HepG2 (cell line): ENCODE results near the gene GPR55. TPM values are rescaled to one million over a fixed set of nuclear protein-coding genes. Genes with fewer than 3 reads are reported as not detected.

Experiments used
- ATAC-seq: fragments of 200-7000 bp; cut with Tn5 transposase; 3 replicates; pipeline ENCODE4 v1.9.1; 2020; ENCODE audit warnings: mild to moderate bottlenecking, moderate library complexity
- BruUV-seq: library from RNA; stranded (reverse); fragments of 400-500 nt; replicated peaks from 2 replicates; lab custom pipeline; 2021; lab: Mats Ljungman, UMichigan
- CTCF ChIA-PET: fragments of 300-600 bp; formaldehyde crosslinking; extraction: SDS; loops from one replicate; lab custom pipeline; 2021; ENCODE audit warnings: low total read pairs, inconsistent platforms, low intra/inter-chr PET ratio; lab: Yijun Ruan, JAX
- POLR2A ChIA-PET: fragments of 350-600 bp; sonication (Branson Sonifier 250); formaldehyde crosslinking; loops from one replicate; lab custom pipeline; 2020; ENCODE audit warnings: antibody characterized with exemption, inconsistent platforms; lab: Yijun Ruan, JAX
- DNase-seq: peaks from one replicate; pipeline ENCODE4 v3.0.0-alpha.2; 2015; ENCODE audit warnings: low spot score
- FAIRE-seq: peaks from 3 replicates; lab custom pipeline; 2011; peaks lifted over from hg19 to GRCh38; lab: Jason Lieb, UNC
- H2AFZ ChIP-seq: one replicate; pipeline ENCODE4 v1.6.1; 2011; ENCODE audit warnings: low read length, inconsistent platforms
- H3K27ac ChIP-seq: fragments of 300-600 bp; 3 replicates; pipeline ENCODE4 v1.8.0; 2011; ENCODE audit warnings: mixed run types, mild to moderate bottlenecking, mixed read lengths, low read length, inconsistent platforms; ENCODE audit not compliant: insufficient read depth; ENCODE audit errors: extremely low read length
- H3K27me3 ChIP-seq, 2 experiments: fragments of 200-600 bp in 1 of 2; 2 replicates in 1 of 2; 3 replicates in 1 of 2; pipeline versions ENCODE4 v1.6.0 to v1.8.0; 2011; ENCODE audit warnings: low read length in 2 of 2, mild to moderate bottlenecking in 2 of 2, moderate library complexity in 2 of 2, inconsistent platforms in 1 of 2; ENCODE audit not compliant: insufficient read depth in 2 of 2, control insufficient read depth in 1 of 2
- H3K36me3 ChIP-seq, 2 experiments: fragments of 200-600 bp in 1 of 2; replicated peaks in 1 of 2; 2 replicates in 1 of 2; 3 replicates in 1 of 2; pipeline versions ENCODE4 v1.5.1 to v1.8.0; 2011; ENCODE audit warnings: low read length in 2 of 2, inconsistent platforms in 1 of 2; ENCODE audit not compliant: insufficient read depth in 2 of 2, control insufficient read depth in 1 of 2
- H3K4me1 ChIP-seq: 2 replicates; pipeline ENCODE4 v1.5.1; 2012; ENCODE audit warnings: low read length, inconsistent platforms; ENCODE audit not compliant: insufficient read depth
- H3K4me2 ChIP-seq: 2 replicates; pipeline ENCODE4 v1.6.0; 2011; ENCODE audit warnings: low read depth, low read length, inconsistent platforms
- H3K4me3 ChIP-seq, 3 experiments: fragments of 200-600 bp in 1 of 3; sonication (generic), shearing (Covaris generic) in 1 of 3; replicated peaks in 1 of 3; 2 replicates each; pipeline ENCODE4 v1.5.1; 2011 to 2016; ENCODE audit warnings: low read length in 3 of 3, inconsistent platforms in 2 of 3, low read depth in 2 of 3, mild to moderate bottlenecking in 2 of 3, control low read depth in 1 of 3, mixed read lengths in 1 of 3; ENCODE audit not compliant: insufficient read depth in 1 of 3
- H3K79me2 ChIP-seq: one replicate; pipeline ENCODE4 v1.6.1; 2011; ENCODE audit warnings: low read length, inconsistent platforms; ENCODE audit not compliant: insufficient read depth
- H3K9ac ChIP-seq: 2 replicates; pipeline ENCODE4 v1.6.0; 2011; ENCODE audit warnings: mild to moderate bottlenecking, low read depth, low read length, inconsistent platforms; ENCODE audit not compliant: insufficient read depth
- H3K9me3 ChIP-seq: 2 replicates; pipeline ENCODE4 v1.5.1; 2012; ENCODE audit warnings: mild to moderate bottlenecking, low read length
- H4K20me1 ChIP-seq: 2 replicates; pipeline ENCODE4 v1.6.0; 2011; ENCODE audit warnings: inconsistent platforms, mild to moderate bottlenecking, low read length, moderate library complexity; ENCODE audit not compliant: insufficient read depth
- CENPX ChIP-seq: sonication (generic); formaldehyde crosslinking; IDR thresholded peaks from 2 replicates; pipeline ENCODE4 v1.9.0; 2021; ENCODE audit warnings: mild to moderate bottlenecking, missing genetic modification reagents, moderate library complexity
- IRX3 ChIP-seq: sonication (generic); formaldehyde crosslinking; IDR thresholded peaks from 2 replicates; pipeline ENCODE4 v1.8.1; 2023; ENCODE audit warnings: mild to moderate bottlenecking, low read depth, missing genetic modification reagents, borderline replicate concordance
- NCOA1 ChIP-seq: sonication (generic); formaldehyde crosslinking; IDR thresholded peaks from 2 replicates; pipeline ENCODE4 v1.9.0; 2021; ENCODE audit warnings: missing genetic modification reagents
- REL ChIP-seq: sonication (generic); formaldehyde crosslinking; conservative IDR thresholded peaks from 2 replicates; pipeline ENCODE4 v1.8.0; 2022; ENCODE audit warnings: mild to moderate bottlenecking, missing genetic modification reagents, moderate library complexity
- SNAPC2 ChIP-seq: sonication (generic); formaldehyde crosslinking; IDR thresholded peaks from 2 replicates; pipeline ENCODE4 v1.8.1; 2022; ENCODE audit warnings: mild to moderate bottlenecking, missing genetic modification reagents
- SOX6 ChIP-seq, 2 experiments: fragments of 450-650 bp in 1 of 2; sonication (generic) in 1 of 2; formaldehyde crosslinking in 1 of 2; IDR thresholded peaks; 2 replicates each; pipeline versions ENCODE4 v1.4.0 to v1.6.1; 2017 to 2020; ENCODE audit warnings: antibody characterized with exemption in 1 of 2, mild to moderate bottlenecking in 1 of 2, missing genetic modification reagents in 1 of 2
- ZFP36 ChIP-seq: fragments of 150-350 bp; IDR thresholded peaks from 2 replicates; pipeline ENCODE4 v1.6.1; 2018; ENCODE audit warnings: borderline replicate concordance, low read length, low read depth; ENCODE audit not compliant: partially characterized antibody
- ZKSCAN1 ChIP-seq: fragments of 150-350 bp; IDR thresholded peaks from 2 replicates; pipeline ENCODE4 v1.6.1; 2014; ENCODE audit warnings: low read length
- ZNF224 ChIP-seq: sonication (generic); formaldehyde crosslinking; IDR thresholded peaks from 2 replicates; pipeline ENCODE4 v1.5.0; 2020; ENCODE audit warnings: mild to moderate bottlenecking, missing genetic modification reagents
- ZNF766 ChIP-seq: sonication (generic); formaldehyde crosslinking; IDR thresholded peaks from 2 replicates; pipeline ENCODE4 v1.5.0; 2020; ENCODE audit warnings: missing genetic modification reagents, borderline replicate concordance
- WGBS: methylation state at CpG from one replicate; pipeline ENCODE4 v1.1.6; 2017; ENCODE audit warnings: low lambda C conversion rate; 5-methylcytosine and 5-hydroxymethylcytosine counted together
- in situ Hi-C: cut with HindIII; loops from 2 replicates; pipeline ENCODE4 v1.10.0; 2017; ENCODE audit warnings: low pct_unique_long_range_greater_than_20kb; ENCODE audit not compliant: extremely low pct_ligation_motif_present
- intact Hi-C: fragments of 100-400 bp; cut with micrococcal nuclease; formaldehyde crosslinking; loops from one replicate; pipeline ENCODE4 v1.10.0; 2022; ENCODE audit not compliant: unreplicated experiment
- polyA plus RNA-seq, 8 experiments: library from polyadenylated mRNA; depleted of rRNA in 3 of 8; stranded (reverse) in 7 of 8; unstranded in 1 of 8; fragments of >200 nt; fragmentation: Illumina TruSeq in 4 of 8; extraction: Trizol in 4 of 8; gene quantifications; 2 replicates each; pipeline versions ENCODE4 v1.2.1 to v1.2.3, GENCODE V29; 2011 to 2016; ENCODE audit warnings: low read depth in 4 of 8, missing spikeins in 1 of 8, mixed read lengths in 1 of 8; ENCODE audit not compliant: insufficient read depth in 1 of 8
- total RNA-seq, 5 experiments: library from RNA; depleted of rRNA; stranded (reverse); fragments of >200 nt; fragmentation: Illumina TruSeq; extraction: Trizol; gene quantifications; 2 replicates each; pipeline ENCODE4 v1.2.3, GENCODE V29; 2016; ENCODE audit warnings: low read depth in 1 of 5
- TF ChIP-seq, protein P1 (sequence below): sonication (generic); formaldehyde crosslinking; IDR thresholded peaks from 2 replicates; pipeline ENCODE4 v1.4.0; 2020; ENCODE audit warnings: mild to moderate bottlenecking, low read depth, missing genetic modification reagents
- TF ChIP-seq, protein P2 (sequence below): sonication (generic); formaldehyde crosslinking; IDR thresholded peaks from 2 replicates; pipeline ENCODE4 v1.4.0; 2020; ENCODE audit warnings: missing genetic modification reagents

The GPR55 gene
- total and polyA plus RNA-seq, 2 of the 13 experiments (the other 11 are each of a cell fraction or from before 2014, with no cell fraction given): not detected

DNA sequence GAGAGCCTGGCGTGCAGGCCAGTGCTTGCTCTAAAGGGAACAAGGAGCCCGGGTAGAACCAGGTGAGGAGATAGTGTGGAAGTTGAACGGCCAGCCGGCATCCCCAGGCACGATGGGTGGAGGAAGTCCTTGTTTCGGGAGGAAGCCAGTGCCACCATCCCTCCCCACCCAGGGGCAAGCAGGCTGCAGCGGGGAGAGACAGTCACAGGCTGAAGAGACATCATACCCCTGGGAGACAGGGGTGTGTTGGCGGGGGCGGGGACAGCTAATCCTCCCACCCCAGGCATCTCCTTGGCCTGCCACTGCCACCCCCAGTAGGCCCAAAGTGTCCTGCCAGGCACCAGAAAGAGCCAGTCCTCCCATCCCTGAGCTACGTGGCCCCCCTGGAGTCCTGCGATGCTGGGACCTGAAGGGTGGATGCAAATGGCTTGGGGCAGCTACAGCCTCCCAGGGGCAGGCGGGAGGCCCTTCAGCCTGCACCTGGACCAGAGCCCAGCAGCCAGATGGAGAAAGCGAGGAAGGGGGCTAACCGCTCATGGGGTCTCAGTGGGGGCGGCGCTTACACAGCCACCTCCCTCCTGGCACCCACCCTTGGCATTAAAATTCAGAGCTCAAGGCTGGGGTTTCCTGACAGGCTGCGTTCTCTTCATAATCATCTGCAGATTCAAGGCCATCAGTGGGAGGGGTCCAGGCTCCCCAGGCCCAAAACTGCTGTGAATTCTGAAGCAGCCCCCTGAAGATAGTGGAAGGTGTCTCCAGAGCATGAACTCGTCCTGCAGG is 14.8 kb upstream of the GPR55 start:
- Histone ChIP-seq H3K36me3 (no peaks in the 10 kb centered on the region), H3K9ac (no peak overlapping the region), H4K20me1 (no peaks in the 10 kb centered on the region; the same call in 1 of the 2 replicates), H3K27ac (no peak overlapping the region), H2AFZ (no peak overlapping the region), H3K4me2 (no peak overlapping the region), H3K9me3 (no peaks in the 10 kb centered on the region; the same call in 1 of the 2 replicates), H3K4me3 (no peak overlapping the region), H3K4me1 (no peaks in the 10 kb centered on the region), H3K27me3 (peaks cover 2 to 63% of the 10 kb centered on the region in 2 experiments), H3K79me2 (no peaks in the 10 kb centered on the region)
- intact Hi-C loops (loop anchor here (5.0 kb wide), 1 partner anchor 38 kb away; no protein-coding TSS in a partner anchor), in situ Hi-C loops (no loop called here)
- TF ChIP-seq, protein P1, sequence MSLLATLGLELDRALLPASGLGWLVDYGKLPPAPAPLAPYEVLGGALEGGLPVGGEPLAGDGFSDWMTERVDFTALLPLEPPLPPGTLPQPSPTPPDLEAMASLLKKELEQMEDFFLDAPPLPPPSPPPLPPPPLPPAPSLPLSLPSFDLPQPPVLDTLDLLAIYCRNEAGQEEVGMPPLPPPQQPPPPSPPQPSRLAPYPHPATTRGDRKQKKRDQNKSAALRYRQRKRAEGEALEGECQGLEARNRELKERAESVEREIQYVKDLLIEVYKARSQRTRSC: no peak
- TF ChIP-seq ZNF766 (CRISPR knock-in tag): no peak
- no peak for TF ChIP-seq IRX3 (CRISPR knock-in tag)
- ATAC-seq (no peak), DNase-seq (no peak), FAIRE-seq (no peak)
- no TSS peak for BruUV-seq
- 40% methylated on average over 13 of the region's 18 CpGs for WGBS
- ChIA-PET CTCF (no interaction called here), POLR2A (no interaction called here)

DNA sequence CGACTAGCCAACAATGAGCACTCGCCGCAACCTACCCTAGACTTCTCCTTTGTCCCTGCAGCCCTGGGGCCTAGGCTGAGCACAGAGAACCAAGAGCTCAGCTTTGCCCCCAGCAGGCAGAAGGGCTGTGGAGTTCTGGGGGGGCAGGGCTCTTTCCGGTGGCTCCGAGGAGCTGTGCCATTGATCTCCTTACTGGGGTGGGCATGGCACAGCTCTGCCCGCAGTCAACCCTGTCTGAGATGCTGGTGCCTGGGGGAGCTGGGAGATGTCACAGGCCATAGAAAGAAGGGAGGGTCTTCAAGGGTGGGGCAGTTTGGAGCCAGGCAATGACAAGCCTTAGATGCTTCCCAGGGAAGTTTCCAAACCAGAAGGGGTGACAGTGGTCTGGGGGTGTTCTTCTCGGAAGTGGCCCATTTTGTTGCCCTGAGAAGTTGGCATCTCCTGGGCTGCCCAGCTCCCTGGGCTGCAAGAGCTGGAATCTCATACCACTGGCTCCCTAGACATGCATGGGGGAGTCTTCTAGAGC is 14.1 kb upstream of the GPR55 start:
- FAIRE-seq: no peak
- Histone ChIP-seq H4K20me1 (no peaks in the 10 kb centered on the region; the same call in 1 of the 2 replicates), H3K4me1 (no peaks in the 10 kb centered on the region), H3K27me3 (peaks cover 6 to 65% of the 10 kb centered on the region in 2 experiments), H3K4me2 (no peak overlapping the region), H2AFZ (no peak overlapping the region), H3K36me3 (no peaks in the 10 kb centered on the region), H3K4me3 (no peak overlapping the region), H3K79me2 (no peaks in the 10 kb centered on the region), H3K27ac (no peak overlapping the region), H3K9me3 (no peaks in the 10 kb centered on the region; the same call in 1 of the 2 replicates), H3K9ac (no peak overlapping the region)
- no TSS peak for BruUV-seq
- intact Hi-C loops (loop anchor here (5.0 kb wide), 1 partner anchor 37 kb away; no protein-coding TSS in a partner anchor), in situ Hi-C loops (no loop called here)
- ChIA-PET POLR2A (no interaction called here), CTCF (no interaction called here)
- no peak for DNase-seq
- WGBS: 59% methylated on average over 6 of the region's 7 CpGs
- ATAC-seq: no peak
- TF ChIP-seq CENPX (CRISPR knock-in tag) (no peak), REL (CRISPR knock-in tag) (no peak), NCOA1 (CRISPR knock-in tag) (no peak), ZFP36 (no peak), SOX6 (IDR thresholded peaks at IDR 0.05) (no peak), SOX6 (CRISPR knock-in tag; IDR thresholded peaks at IDR 0.05) (no peak), ZKSCAN1 (no peak), SNAPC2 (CRISPR knock-in tag) (no peak), ZNF224 (no peak)
- TF ChIP-seq, protein P2, sequence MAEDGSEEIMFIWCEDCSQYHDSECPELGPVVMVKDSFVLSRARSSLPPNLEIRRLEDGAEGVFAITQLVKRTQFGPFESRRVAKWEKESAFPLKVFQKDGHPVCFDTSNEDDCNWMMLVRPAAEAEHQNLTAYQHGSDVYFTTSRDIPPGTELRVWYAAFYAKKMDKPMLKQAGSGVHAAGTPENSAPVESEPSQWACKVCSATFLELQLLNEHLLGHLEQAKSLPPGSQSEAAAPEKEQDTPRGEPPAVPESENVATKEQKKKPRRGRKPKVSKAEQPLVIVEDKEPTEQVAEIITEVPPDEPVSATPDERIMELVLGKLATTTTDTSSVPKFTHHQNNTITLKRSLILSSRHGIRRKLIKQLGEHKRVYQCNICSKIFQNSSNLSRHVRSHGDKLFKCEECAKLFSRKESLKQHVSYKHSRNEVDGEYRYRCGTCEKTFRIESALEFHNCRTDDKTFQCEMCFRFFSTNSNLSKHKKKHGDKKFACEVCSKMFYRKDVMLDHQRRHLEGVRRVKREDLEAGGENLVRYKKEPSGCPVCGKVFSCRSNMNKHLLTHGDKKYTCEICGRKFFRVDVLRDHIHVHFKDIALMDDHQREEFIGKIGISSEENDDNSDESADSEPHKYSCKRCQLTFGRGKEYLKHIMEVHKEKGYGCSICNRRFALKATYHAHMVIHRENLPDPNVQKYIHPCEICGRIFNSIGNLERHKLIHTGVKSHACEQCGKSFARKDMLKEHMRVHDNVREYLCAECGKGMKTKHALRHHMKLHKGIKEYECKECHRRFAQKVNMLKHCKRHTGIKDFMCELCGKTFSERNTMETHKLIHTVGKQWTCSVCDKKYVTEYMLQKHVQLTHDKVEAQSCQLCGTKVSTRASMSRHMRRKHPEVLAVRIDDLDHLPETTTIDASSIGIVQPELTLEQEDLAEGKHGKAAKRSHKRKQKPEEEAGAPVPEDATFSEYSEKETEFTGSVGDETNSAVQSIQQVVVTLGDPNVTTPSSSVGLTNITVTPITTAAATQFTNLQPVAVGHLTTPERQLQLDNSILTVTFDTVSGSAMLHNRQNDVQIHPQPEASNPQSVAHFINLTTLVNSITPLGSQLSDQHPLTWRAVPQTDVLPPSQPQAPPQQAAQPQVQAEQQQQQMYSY (CRISPR knock-in tag): no peak
